D721Med (cell line): ENCODE results near the gene ETV1.

Source experiments
- DNase-seq: peaks from one replicate; pipeline ENCODE4 v3.0.0; 2011; ENCODE audit warnings: low spot score; ENCODE audit not compliant: insufficient read length
- FAIRE-seq: peaks from 2 replicates; lab custom pipeline; 2011; peaks lifted over from hg19 to GRCh38; lab: Jason Lieb, UNC
- TF ChIP-seq, protein P1 (sequence below): IDR thresholded peaks from 2 replicates; pipeline ENCODE4 v1.5.1; 2012; ENCODE audit warnings: mild to moderate bottlenecking, control low read depth; ENCODE audit not compliant: insufficient read depth; ENCODE audit errors: missing control alignments

The ETV1 gene

DNA sequence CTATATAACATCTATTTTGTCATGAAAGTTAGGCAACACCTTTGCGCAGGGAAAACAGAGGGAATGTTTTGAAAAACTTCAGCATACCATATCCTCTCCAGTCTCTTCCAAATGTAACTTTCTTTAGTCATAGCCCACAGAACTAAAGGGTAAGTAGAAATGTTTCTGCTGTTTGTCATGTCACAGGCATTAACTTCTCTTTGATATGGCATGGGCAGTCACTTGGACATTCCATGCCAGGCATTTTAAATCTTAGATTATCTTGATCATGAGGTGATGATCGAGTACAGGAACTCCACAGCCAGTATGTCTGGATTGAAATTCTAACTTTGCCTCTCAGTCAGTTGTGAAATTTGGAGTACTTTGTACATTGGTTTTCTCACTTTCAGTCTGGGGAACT, 27.5 kb upstream of the ETV1 start:
- FAIRE-seq (no peak), DNase-seq (no peak)
- TF ChIP-seq, protein P1, sequence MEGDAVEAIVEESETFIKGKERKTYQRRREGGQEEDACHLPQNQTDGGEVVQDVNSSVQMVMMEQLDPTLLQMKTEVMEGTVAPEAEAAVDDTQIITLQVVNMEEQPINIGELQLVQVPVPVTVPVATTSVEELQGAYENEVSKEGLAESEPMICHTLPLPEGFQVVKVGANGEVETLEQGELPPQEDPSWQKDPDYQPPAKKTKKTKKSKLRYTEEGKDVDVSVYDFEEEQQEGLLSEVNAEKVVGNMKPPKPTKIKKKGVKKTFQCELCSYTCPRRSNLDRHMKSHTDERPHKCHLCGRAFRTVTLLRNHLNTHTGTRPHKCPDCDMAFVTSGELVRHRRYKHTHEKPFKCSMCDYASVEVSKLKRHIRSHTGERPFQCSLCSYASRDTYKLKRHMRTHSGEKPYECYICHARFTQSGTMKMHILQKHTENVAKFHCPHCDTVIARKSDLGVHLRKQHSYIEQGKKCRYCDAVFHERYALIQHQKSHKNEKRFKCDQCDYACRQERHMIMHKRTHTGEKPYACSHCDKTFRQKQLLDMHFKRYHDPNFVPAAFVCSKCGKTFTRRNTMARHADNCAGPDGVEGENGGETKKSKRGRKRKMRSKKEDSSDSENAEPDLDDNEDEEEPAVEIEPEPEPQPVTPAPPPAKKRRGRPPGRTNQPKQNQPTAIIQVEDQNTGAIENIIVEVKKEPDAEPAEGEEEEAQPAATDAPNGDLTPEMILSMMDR: no peak

DNA sequence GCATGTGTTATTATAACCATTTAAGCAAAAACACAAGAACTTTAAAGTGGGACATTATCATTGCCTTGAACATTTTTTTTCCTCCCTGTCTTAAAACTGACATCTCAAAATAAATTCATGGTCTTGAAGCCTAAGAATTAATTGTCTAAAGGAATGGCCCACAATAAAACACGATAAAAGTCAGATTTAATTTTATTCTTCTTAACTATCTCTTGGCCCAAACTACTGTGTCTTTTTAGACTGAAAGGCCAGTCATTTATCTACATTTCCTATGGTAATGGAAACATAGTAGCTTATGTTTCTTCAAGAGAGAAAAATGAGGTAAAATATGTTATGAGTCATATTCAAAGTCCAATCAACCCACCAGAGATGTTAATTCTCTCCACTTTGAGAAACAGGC, 24.4 kb upstream of the ETV1 start:
- no peak for FAIRE-seq
- TF ChIP-seq, protein P1: no peak
- DNase-seq: no peak

DNA sequence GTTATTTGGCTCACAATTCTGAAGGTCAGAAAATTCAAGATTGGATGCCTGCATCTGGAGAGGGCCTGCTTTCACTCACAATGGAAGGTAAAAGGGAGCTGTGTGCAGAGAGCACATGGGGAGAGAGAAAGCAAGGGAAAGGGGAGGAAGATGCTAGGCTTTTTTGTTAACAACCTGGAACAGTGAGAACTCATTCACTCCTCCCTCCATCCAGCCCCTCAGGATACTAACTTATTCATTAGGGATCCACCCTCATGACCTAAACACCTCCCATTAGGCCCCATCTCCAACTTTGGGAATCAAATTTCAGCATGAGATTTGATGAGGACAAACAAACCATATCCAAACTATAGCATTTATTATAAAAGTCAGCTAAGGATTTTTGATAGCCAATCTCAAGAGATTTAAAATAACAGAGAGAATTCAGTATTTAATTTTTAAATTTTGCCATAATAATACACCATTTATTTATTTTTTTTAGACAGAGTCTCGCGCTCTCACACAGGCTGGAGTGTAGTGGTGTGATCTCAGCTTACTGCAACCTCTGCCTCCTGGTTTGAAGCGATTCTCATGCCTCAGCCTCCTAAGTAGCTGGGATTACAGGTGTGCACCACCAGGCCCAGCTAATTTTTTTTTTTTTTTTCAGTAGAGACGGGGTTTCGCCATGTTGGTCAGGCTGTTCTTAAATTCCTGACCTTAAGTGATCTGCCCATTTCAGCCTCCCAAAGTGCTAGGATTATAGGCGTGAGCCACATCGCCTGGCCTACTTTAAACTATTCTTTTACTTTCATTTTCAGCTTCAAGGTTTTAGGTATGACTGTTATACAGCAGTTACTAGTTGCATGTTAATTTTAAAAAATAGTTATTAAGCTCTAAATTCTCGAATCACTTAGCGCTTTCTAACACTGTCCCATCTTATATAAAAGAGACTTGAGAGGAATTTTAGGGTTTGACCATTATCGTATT, 20.3 kb upstream of the ETV1 start:
- TF ChIP-seq, protein P1: no peak
- DNase-seq: no peak
- no peak for FAIRE-seq

DNA sequence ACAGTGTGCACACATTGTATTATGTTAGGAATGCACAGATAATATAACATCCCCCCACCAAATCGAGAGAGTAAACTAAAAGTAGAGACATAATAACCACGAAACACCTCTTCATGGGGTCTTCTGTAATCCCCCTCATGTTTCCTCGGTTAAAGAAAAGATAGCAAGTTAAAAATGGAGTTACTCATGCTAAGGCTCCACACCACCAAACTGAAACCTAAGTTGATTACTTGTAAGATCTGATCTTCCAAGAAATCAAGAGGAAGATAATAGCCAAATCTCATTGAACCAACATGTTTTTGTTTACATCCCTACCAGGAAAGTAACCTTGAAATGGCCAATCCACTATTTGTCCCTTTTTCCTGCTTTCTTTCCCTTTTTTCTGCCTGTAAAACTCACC, 11.7 kb upstream of the ETV1 start:
- TF ChIP-seq, protein P1: no peak
- FAIRE-seq: no peak
- no peak for DNase-seq

DNA sequence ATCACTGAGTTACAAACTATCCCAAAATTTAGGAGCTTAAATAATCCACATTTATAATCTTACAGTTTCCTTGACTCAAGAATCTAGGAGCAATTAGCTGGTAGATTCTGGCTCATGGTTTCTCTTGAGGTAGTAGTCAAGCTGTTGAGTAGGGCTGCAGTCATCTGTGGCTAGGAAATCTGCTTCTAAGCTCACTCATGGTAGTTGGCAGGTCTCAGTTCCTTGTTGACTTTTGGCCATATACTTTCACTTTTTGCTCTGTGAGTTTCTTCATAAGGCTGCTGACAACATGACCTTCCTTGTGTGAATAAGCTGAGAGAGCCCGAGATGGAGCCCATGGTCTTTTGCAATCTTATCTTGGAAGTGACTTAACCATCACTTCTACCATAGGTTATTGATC, 10.8 kb upstream of the ETV1 start:
- FAIRE-seq (no peak), DNase-seq (no peak)
- TF ChIP-seq, protein P1: no peak

DNA sequence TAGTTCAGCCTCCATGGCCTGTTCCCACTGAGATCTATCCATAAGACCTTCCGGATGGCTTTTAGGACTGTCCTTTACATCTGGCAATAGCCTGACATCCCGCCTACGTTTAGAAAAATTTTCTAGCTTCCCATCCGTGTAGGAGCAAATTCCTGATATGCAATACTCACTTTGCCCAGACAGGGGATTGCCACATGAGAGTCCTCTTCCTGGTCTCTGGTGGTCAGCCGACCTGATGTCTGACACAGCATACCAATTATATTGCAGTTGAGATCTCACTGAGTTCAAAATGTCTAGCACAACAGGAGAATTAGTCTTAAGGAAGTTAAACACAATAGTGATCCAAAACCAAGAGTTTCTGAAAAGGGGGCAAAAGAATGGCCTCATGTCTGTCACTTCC, 9.4 kb upstream of the ETV1 start:
- FAIRE-seq: no peak
- TF ChIP-seq, protein P1: no peak
- DNase-seq: no peak

DNA sequence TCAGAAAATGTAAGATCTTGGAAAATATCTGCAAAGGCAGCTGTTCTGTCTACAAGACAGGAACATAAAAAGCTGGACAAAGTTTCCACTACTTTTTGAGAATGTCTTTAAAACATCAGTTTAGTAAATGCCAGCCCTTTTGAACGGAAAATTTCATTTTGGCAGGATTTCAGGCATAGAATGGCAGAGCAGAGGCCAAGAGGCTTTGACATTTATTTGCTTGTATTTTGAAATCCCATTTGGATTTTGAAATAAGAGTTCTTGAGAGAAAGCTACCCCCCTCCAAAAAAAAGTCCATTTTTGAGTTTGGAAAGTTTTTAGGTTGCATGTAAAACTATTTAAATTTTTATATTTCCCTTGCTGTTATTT, 3.1 kb upstream of the ETV1 start:
- FAIRE-seq (no peak), DNase-seq (no peak)
- TF ChIP-seq, protein P1: no peak
